SK-N-SH (cell line): ENCODE measurements around the gene VSTM2A.

Experiments
- CTCF ChIP-seq: fragments of 200-600 bp; sonication (generic); IDR thresholded peaks from 2 replicates; pipeline ENCODE4 v1.6.1; 2017; ENCODE audit warnings: antibody characterized with exemption, mild to moderate bottlenecking, moderate library complexity
- EP300 ChIP-seq, 2 experiments: IDR thresholded peaks; 2 replicates each; pipeline versions ENCODE4 v1.4.0 to v1.6.1; 2012; ENCODE audit warnings: borderline replicate concordance in 1 of 2, low read depth in 1 of 2, low read length in 1 of 2
- FOXM1 ChIP-seq: IDR thresholded peaks from 2 replicates; pipeline ENCODE4 v1.4.0; 2012; ENCODE audit warnings: low read depth, mild to moderate bottlenecking
- GABPA ChIP-seq: IDR thresholded peaks from 2 replicates; pipeline ENCODE4 v1.4.0; 2012; ENCODE audit warnings: low read depth, mild to moderate bottlenecking
- MAX ChIP-seq: IDR thresholded peaks from 2 replicates; pipeline ENCODE4 v1.4.0; 2012; ENCODE audit warnings: low read depth
- MXI1 ChIP-seq: IDR thresholded peaks from 2 replicates; pipeline ENCODE4 v1.6.1; 2012; ENCODE audit warnings: mild to moderate bottlenecking, low read depth, low read length, improper control_type of control experiment
- POLR2AphosphoS5 ChIP-seq: IDR thresholded peaks from 2 replicates; pipeline ENCODE4 v1.6.1; 2012; ENCODE audit warnings: low read depth, low read length
- RAD21 ChIP-seq: IDR thresholded peaks from 2 replicates; pipeline ENCODE4 v1.6.1; 2012; ENCODE audit warnings: mild to moderate bottlenecking, low read length
- RCOR1 ChIP-seq: fragments of 150-350 bp; IDR thresholded peaks from 2 replicates; pipeline ENCODE4 v1.6.1; 2017; ENCODE audit warnings: antibody characterized with exemption, low read length
- RXRA ChIP-seq: IDR thresholded peaks from 2 replicates; pipeline ENCODE4 v1.4.0; 2012; ENCODE audit warnings: low read depth, mild to moderate bottlenecking, borderline replicate concordance
- TAF1 ChIP-seq: IDR thresholded peaks from 2 replicates; pipeline ENCODE4 v1.6.1; 2012; ENCODE audit warnings: low read depth, mild to moderate bottlenecking, low read length, moderate library complexity, borderline replicate concordance
- TCF12 ChIP-seq: IDR thresholded peaks from 2 replicates; pipeline ENCODE4 v1.4.0; 2012
- TF ChIP-seq, protein P1 (sequence below): IDR thresholded peaks from 2 replicates; pipeline ENCODE4 v1.6.1; 2012; ENCODE audit warnings: mild to moderate bottlenecking, low read depth, low read length, moderate library complexity
- TF ChIP-seq, protein P2 (sequence below): fragments of 150-350 bp; IDR thresholded peaks from 2 replicates; pipeline ENCODE4 v1.6.1; 2017; ENCODE audit warnings: antibody characterized with exemption, low read length, low read depth, borderline replicate concordance

- TF ChIP-seq EP300 (IDR thresholded peaks at IDR 0.05; ENCODE audit: borderline replicate concordance in 1 of 2, low read depth in 1 of 2, low read length in 1 of 2) (no peak), CTCF (peak; percentile 34), GABPA (no peak), MAX (no peak), POLR2AphosphoS5 (no peak), TAF1 (no peak), MXI1 (peak; percentile 26; the same call in 1 of the 2 replicates), TCF12 (no peak), RAD21 (peak; percentile 50), RXRA (no peak), FOXM1 (no peak), RCOR1 (no peak)
- TF ChIP-seq, protein P1, sequence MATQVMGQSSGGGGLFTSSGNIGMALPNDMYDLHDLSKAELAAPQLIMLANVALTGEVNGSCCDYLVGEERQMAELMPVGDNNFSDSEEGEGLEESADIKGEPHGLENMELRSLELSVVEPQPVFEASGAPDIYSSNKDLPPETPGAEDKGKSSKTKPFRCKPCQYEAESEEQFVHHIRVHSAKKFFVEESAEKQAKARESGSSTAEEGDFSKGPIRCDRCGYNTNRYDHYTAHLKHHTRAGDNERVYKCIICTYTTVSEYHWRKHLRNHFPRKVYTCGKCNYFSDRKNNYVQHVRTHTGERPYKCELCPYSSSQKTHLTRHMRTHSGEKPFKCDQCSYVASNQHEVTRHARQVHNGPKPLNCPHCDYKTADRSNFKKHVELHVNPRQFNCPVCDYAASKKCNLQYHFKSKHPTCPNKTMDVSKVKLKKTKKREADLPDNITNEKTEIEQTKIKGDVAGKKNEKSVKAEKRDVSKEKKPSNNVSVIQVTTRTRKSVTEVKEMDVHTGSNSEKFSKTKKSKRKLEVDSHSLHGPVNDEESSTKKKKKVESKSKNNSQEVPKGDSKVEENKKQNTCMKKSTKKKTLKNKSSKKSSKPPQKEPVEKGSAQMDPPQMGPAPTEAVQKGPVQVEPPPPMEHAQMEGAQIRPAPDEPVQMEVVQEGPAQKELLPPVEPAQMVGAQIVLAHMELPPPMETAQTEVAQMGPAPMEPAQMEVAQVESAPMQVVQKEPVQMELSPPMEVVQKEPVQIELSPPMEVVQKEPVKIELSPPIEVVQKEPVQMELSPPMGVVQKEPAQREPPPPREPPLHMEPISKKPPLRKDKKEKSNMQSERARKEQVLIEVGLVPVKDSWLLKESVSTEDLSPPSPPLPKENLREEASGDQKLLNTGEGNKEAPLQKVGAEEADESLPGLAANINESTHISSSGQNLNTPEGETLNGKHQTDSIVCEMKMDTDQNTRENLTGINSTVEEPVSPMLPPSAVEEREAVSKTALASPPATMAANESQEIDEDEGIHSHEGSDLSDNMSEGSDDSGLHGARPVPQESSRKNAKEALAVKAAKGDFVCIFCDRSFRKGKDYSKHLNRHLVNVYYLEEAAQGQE, result no peak
- TF ChIP-seq, protein P2, sequence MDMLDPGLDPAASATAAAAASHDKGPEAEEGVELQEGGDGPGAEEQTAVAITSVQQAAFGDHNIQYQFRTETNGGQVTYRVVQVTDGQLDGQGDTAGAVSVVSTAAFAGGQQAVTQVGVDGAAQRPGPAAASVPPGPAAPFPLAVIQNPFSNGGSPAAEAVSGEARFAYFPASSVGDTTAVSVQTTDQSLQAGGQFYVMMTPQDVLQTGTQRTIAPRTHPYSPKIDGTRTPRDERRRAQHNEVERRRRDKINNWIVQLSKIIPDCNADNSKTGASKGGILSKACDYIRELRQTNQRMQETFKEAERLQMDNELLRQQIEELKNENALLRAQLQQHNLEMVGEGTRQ, result no peak
These were observed 4.2 kb downstream of the VSTM2A start for GRCh38 chr7:54546081-54546985.
